Smooth muscle cell (in vitro differentiated cells): ENCODE results near the gene MRPS24. TPM values are rescaled to one million over a fixed set of nuclear protein-coding genes. Genes with fewer than 3 reads are reported as not detected.
A peak's percentile ranks its signal among the peaks of the same experiment; 100 is the strongest.

ENCODE experiments used
- DNase-seq: peaks from one replicate; lab custom pipeline; 2025; ENCODE audit not compliant: unreplicated experiment; lab: John Stamatoyannopoulos, UW
- H2AFZ ChIP-seq: fragments of 200-600 bp; sonication (generic); 2 replicates; pipeline ENCODE4 v1.6.0; 2016; ENCODE audit warnings: antibody characterized with exemption, low read depth, mild to moderate bottlenecking
- H3F3A ChIP-seq: fragments of 200-600 bp; sonication (generic); 2 replicates; pipeline ENCODE4 v1.6.0; 2017; ENCODE audit warnings: antibody characterized with exemption, low read depth
- H3K27ac ChIP-seq: fragments of 200-600 bp; sonication (generic); 2 replicates; pipeline ENCODE4 v1.5.1; 2016; ENCODE audit warnings: low read depth, mild to moderate bottlenecking
- H3K27me3 ChIP-seq: fragments of 200-600 bp; sonication (generic); 2 replicates; pipeline ENCODE4 v1.6.1; 2016; ENCODE audit warnings: low read depth, mild to moderate bottlenecking
- H3K36me3 ChIP-seq: fragments of 200-600 bp; sonication (generic); 2 replicates; pipeline ENCODE4 v1.5.1; 2016; ENCODE audit warnings: low read depth
- H3K4me1 ChIP-seq: fragments of 200-600 bp; sonication (generic); 2 replicates; pipeline ENCODE4 v1.5.1; 2016; ENCODE audit warnings: low read depth
- H3K4me2 ChIP-seq: fragments of 200-600 bp; sonication (generic); 2 replicates; pipeline ENCODE4 v1.6.0; 2016; ENCODE audit warnings: mild to moderate bottlenecking
- H3K4me3 ChIP-seq: fragments of 200-600 bp; sonication (generic); 2 replicates; pipeline ENCODE4 v1.5.1; 2016; ENCODE audit warnings: mild to moderate bottlenecking
- H3K79me2 ChIP-seq: fragments of 200-600 bp; sonication (generic); 2 replicates; pipeline ENCODE4 v1.6.0; 2016; ENCODE audit warnings: low read depth, mild to moderate bottlenecking
- H3K9ac ChIP-seq: fragments of 200-600 bp; sonication (generic); 2 replicates; pipeline ENCODE4 v1.6.0; 2016; ENCODE audit warnings: low read depth
- H3K9me3 ChIP-seq: fragments of 200-600 bp; sonication (generic); replicated peaks from 2 replicates; pipeline ENCODE4 v1.5.1; 2016; ENCODE audit warnings: low read depth
- H4K20me1 ChIP-seq: fragments of 200-600 bp; sonication (generic); 2 replicates; pipeline ENCODE4 v1.6.0; 2016; ENCODE audit warnings: low read depth
- WGBS: methylation state at CpG from one replicate; pipeline ENCODE4 v1.1.7; 2016; ENCODE audit warnings: low lambda C conversion rate; 5-methylcytosine and 5-hydroxymethylcytosine counted together
- polyA plus RNA-seq: library from polyadenylated mRNA; unstranded; fragments of >200 nt; fragmentation: Nextera tagmentation; extraction: Ambion mirVana; gene quantifications from 2 replicates; pipeline ENCODE4 v1.2.1, GENCODE V29; 2016
- total RNA-seq: library from RNA; depleted of rRNA; stranded (reverse); fragments of >200 nt; gene quantifications from 2 replicates; pipeline ENCODE4 v1.2.3, GENCODE V29; 2014
- TF ChIP-seq, protein P1 (sequence below): fragments of 200-600 bp; sonication (generic); IDR thresholded peaks from 2 replicates; pipeline ENCODE4 v1.5.1; 2017; ENCODE audit warnings: borderline replicate concordance, mild to moderate bottlenecking, antibody characterized with exemption; ENCODE audit not compliant: insufficient read depth, poor library complexity, severe bottlenecking

The MRPS24 gene
- total and polyA plus RNA-seq, 2 experiments from 2014 or later = 84.1 to 183 TPM

DNA sequence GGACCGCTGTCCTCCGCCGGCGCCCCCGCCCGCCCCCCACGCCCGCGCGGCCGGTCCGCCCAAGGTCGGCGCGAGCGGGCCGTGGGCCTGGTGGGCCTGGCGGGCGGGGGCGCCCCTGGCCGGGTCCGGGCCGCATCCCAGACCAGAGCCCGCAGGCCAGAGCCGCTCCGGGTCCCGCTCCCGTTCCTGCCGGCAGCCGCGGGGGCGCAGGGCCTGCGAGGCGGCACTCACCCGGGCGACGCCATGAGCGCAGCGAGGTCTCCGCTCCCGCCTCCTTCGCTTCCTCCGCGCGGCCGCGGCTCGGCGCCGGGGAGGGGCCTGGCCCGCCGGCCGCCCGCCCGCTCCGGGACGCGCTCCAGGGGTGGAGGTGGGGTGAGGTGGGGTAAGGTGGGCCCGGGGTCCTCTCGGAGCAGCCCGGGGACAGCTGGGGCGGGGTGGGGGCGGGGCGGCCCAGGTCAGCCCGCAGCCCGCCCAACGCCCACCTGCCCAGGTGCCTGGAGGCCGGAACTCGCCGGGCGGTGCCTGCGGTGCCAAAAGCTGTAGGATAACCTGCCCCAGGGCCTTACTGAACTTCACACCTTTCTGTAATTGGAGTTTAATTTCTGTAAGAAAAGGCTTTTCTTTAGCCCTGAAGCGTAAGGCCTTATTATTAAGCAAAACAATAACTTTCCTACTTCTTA, 37.2 kb upstream of the MRPS24 start, which contains the start of gene URGCP:
Gene URGCP (minus strand): TSS at position 266 of the 680 bp plus-strand sequence. CDS start 21 bp downstream, at position 245.
- Histone ChIP-seq H3K27ac (peak within 1 kb of the TSS; percentile 68), H2AFZ (peak within 1 kb of the TSS; percentile 99), H3K4me2 (peak within 1 kb of the TSS; percentile 96), H3K9ac (peak within 1 kb of the TSS; percentile 85), H3F3A (no peaks in the 10 kb centered on the region), H3K79me2 (peaks cover 40% of the 10 kb centered on the region), H4K20me1 (peaks cover 30% of the 10 kb centered on the region), H3K27me3 (no peaks in the 10 kb centered on the region), H3K36me3 (no peaks in the 10 kb centered on the region), H3K9me3 (no peaks in the 10 kb centered on the region), H3K4me1 (peaks cover 11% of the 10 kb centered on the region), H3K4me3 (peak within 1 kb of the TSS; percentile 91)
- DNase-seq = no peak
- TF ChIP-seq, protein P1, sequence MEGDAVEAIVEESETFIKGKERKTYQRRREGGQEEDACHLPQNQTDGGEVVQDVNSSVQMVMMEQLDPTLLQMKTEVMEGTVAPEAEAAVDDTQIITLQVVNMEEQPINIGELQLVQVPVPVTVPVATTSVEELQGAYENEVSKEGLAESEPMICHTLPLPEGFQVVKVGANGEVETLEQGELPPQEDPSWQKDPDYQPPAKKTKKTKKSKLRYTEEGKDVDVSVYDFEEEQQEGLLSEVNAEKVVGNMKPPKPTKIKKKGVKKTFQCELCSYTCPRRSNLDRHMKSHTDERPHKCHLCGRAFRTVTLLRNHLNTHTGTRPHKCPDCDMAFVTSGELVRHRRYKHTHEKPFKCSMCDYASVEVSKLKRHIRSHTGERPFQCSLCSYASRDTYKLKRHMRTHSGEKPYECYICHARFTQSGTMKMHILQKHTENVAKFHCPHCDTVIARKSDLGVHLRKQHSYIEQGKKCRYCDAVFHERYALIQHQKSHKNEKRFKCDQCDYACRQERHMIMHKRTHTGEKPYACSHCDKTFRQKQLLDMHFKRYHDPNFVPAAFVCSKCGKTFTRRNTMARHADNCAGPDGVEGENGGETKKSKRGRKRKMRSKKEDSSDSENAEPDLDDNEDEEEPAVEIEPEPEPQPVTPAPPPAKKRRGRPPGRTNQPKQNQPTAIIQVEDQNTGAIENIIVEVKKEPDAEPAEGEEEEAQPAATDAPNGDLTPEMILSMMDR = no peak
- WGBS = under 1% methylated on average over 25 of the region's 73 CpGs

DNA sequence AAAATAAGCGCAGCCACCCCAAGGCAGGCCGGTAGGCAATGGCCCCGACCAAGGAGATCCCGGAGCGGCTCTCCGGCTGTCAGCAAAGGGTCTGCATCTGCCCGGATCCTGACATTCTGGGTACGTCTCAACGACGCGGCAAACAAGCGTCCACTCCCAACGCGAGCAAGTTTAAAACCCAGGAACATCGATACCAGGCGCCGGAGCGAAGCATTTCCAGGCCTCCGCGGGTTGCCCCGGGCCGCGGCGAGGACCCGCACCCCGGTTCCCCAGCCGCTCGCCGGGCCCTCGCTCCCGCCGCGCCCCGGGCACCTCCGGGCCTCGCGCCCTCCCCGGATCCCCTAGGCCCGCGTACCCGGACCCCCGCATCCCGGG, 36.6 kb upstream of the MRPS24 start:
- peak overlapping the region; percentile 91 for H3K4me3 ChIP-seq
- peak overlapping the region; percentile 85 for H3K9ac ChIP-seq
- DNase-seq = no peak
- H3K4me1 ChIP-seq = peaks cover 11% of the 10 kb centered on the region
- no peaks in the 10 kb centered on the region for H3K9me3 ChIP-seq
- no peaks in the 10 kb centered on the region for H3K27me3 ChIP-seq
- no peaks in the 10 kb centered on the region for H3F3A ChIP-seq
- no peaks in the 10 kb centered on the region for H3K36me3 ChIP-seq
- H4K20me1 ChIP-seq = peaks cover 35% of the 10 kb centered on the region
- H2AFZ ChIP-seq = peak overlapping the region; percentile 94
- H3K27ac ChIP-seq = peak overlapping the region; percentile 68
- peaks cover 43% of the 10 kb centered on the region for H3K79me2 ChIP-seq
- TF ChIP-seq, protein P1 = no peak
- H3K4me2 ChIP-seq = peak overlapping the region; percentile 96
- WGBS = under 1% methylated on average over 29 of the region's 43 CpGs

DNA sequence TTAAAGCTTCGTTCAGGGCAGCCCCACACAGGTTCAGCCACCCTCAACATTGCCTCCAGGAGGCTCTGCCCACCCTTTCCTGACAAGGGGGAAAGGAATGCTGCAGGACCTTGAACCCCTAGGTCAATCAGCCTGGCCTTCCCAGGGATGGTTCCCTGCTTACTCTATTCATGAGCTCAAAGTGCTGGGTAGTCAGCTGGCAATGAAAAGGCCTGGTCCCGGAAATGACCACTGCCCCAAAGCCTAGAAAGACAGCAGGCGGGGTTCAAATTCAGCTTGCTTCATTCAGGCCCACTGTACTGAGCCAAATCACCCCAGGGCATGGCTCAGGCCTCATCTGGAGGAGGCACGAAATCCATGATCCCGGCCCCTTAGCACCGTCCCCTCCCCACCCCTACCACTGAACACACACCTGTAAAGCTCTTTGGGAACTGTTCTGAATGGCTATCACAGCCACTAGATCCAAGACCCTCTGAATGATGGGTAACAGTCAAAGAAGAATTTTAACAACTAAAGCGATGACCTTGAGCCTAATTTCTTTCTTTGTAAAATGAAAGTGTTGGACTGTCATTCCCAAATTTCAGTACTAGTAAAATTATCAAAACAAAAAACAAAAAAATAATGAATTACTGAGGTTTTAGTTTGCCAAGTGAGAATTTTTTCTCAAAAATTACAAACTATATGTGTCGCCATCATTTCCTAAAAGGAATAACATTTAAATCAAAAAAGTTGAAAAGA, 36.1 kb upstream of the MRPS24 start:
- Histone ChIP-seq H3K9me3 (no peaks in the 10 kb centered on the region), H3K27ac (peak overlapping the region; percentile 68), H2AFZ (peak overlapping the region; percentile 94), H3K4me3 (peak overlapping the region; percentile 91), H3K27me3 (no peaks in the 10 kb centered on the region), H3K79me2 (peaks cover 43% of the 10 kb centered on the region), H3K4me2 (peak overlapping the region; percentile 96), H4K20me1 (peaks cover 41% of the 10 kb centered on the region), H3K36me3 (no peaks in the 10 kb centered on the region), H3K9ac (peak overlapping the region; percentile 85), H3F3A (no peaks in the 10 kb centered on the region), H3K4me1 (peaks cover 11% of the 10 kb centered on the region)
- DNase-seq = no peak
- TF ChIP-seq, protein P1 = no peak
- WGBS = 41% methylated on average over 8 of the region's 8 CpGs
